Stimulated activated CD4-positive, alpha-beta T cell treated with anti-CD3 and anti-CD28 coated beads, Interleukin-2, amount 100 ng/mL, for 24 hours (primary cell): ENCODE measurements around the gene MAP4K4.
"Not testable (repeated sequence)": the region's sequence is repeated elsewhere in the genome, so short reads cannot be mapped to it uniquely, and the experiment has no call there.

ENCODE experiments used
- DNase-seq, 2 donors: peaks; one replicate each; pipeline ENCODE4 v3.0.0-alpha.2; 2020

Gene MAP4K4

GRCh38 chr2:101770726-101771125 is 73.2 kb downstream of the MAP4K4 start:
- DNase-seq: no peak

DNA sequence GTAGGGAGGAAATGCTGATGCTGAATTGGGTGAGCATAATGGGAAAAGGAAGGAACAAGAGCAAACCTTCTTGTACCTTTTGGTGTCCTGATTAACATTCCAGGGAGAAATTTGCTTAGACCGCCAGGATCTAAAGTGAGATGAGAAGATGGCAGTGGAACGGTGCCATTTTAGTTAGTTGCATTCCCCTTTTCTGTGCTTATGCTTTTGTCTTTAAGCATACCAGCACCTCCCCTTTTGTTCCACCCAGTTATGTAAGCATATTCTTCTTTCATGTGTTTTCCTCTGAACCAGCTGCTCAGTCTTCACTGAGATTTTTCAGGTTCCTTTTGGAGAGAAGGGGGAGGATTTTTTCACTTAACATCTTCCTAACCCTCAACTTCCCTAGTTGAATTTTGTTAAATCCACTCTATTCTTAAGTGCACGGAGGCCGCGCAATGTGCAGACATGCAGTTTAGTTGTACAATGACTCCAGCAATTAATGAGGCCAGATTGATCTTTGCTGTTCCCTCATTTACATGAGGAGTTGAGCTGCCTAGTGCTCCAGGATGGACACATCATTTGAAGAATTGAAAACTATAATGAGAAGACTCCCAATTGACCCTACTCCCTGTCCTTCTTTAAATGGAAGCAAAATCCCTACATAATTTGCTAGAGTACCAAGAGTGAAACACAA is 73.9 kb downstream of the MAP4K4 start:
- no peak for DNase-seq

DNA sequence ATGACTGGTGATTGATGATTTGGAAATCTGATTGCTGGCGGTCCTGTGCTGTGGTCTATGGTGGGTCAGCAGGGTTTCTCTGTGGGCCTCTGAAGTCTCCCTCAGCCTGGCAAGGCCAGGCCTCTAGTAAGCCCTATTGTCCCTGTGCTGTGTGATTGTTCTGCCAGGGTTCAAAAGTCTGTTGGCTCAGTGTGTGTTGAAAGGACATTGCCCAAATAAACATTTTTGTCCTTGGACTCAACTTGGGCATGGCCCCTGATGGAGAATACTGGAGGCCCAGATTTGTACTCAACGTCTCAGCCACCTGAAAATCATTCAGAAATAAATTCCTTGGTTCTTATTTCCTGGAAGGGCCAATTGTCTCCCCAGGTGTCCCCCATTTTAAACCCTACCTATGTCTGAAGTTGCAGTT is 74.4 kb downstream of the MAP4K4 start:
- DNase-seq: no peak

GRCh38 chr2:101773137-101773536 is 75.6 kb downstream of the MAP4K4 start:
- DNase-seq: no peak

DNA sequence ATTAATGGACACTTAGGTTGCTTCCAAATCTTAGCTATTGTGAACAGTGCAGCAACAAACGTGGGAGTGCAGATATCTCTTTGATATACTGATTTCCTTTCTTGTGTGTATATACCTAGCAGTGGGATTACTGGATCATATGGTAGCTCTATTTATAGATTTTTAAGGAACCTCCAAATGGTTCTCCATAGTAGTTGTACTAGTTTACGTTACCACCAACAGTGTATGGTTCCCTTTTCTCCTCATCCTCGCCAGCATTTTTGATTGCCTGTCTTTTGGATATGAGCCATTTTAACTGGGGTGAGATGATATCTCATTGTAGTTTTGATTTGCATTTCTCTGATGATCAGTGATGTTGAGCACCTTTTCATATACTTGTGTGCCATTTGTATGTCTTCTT is 76.5 kb downstream of the MAP4K4 start:
- not testable (repeated sequence) for DNase-seq

GRCh38 chr2:101775092-101775491 is 77.6 kb downstream of the MAP4K4 start:
- no peak for DNase-seq

- DNase-seq: no peak
These were observed 78.1 kb downstream of the MAP4K4 start for GRCh38 chr2:101775636-101776035.

GRCh38 chr2:101776172-101777043 is 78.9 kb downstream of the MAP4K4 start:
- DNase-seq: no peak

GRCh38 chr2:101777337-101777736 is 79.8 kb downstream of the MAP4K4 start:
- DNase-seq: no peak

DNA sequence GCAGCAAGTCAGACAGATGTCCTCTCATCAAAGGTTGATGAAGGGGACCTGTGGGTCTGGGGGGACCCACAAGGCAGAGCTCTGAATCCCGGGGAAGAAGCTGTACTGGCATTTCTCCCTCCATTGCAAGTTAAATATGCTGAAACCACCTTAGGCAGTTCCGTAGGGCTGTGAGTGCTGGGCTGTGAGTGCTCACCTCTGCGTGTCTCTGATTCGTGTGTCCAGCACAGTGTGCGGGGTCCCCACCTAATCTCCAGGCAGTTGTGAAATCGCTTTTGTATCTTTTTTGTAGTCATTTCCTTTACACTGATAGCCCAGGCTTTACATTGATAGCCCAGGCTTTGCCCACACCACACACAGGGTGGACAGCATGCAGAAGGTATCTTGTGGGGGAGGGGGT is 80.6 kb downstream of the MAP4K4 start:
- DNase-seq: no peak

GRCh38 chr2:101779190-101779589 is 81.7 kb downstream of the MAP4K4 start:
- DNase-seq: no peak

GRCh38 chr2:101779656-101780055 is 82.1 kb downstream of the MAP4K4 start:
- DNase-seq: no peak

- DNase-seq: no peak
These were observed 83.8 kb downstream of the MAP4K4 start for GRCh38 chr2:101781326-101781725.

GRCh38 chr2:101781791-101782426 is 84.4 kb downstream of the MAP4K4 start:
- no peak for DNase-seq

DNA sequence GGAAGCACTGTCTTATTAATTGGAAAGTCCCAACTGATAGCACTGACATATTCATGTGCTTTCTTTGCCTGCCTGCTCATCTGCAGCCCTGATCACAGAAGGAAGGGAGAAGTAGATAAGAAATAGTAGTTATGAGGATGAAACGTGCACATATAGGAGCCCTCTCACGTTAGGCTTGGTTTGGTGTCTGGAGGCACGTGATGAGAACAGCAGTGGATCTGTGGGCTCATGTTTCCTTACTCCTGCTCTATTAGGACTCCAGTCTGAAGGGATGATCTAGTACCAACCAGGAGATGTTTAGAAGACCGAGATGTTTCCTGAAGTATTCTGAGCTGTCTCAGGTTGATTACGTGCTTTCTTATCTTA is 84.9 kb downstream of the MAP4K4 start:
- DNase-seq: no peak

DNA sequence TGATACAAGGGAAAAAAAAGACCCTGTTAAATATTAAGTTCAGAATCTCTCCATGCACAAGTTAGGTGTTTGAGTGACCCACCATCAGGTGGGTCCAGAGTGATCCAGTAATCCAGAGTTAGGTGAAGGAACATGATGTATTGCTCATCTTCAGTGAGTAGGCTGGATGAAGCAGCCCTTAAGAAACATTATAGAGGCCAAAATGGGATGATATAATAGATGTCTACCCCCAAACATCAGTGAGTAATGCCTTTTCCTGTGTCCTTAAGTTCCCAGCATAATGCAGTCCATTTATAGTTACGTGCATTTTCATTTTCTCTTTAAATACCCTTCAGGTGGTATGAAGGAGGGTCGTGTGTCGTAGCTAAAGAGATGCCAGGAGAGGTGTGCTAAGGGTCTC is 89.6 kb downstream of the MAP4K4 start:
- no peak for DNase-seq

DNA sequence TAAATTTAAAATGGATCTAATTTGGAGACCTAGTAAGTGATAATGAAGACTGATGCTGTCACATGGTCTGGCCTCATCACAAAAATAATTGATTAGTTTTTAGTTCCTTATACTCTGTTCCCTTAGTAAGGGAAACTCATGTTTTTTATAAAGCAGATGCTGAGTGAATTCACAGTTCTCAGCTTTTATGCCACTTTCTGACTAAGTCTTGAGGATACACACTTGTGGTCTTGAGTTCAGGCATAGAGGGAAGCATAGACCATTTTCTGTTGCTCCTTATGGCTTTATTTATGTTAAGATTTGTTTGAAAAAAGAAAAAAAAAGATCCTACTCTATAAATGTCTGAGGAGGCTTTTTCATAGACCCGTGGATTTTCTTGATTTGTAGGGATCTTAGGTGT is 91.1 kb downstream of the MAP4K4 start:
- DNase-seq: no peak

DNA sequence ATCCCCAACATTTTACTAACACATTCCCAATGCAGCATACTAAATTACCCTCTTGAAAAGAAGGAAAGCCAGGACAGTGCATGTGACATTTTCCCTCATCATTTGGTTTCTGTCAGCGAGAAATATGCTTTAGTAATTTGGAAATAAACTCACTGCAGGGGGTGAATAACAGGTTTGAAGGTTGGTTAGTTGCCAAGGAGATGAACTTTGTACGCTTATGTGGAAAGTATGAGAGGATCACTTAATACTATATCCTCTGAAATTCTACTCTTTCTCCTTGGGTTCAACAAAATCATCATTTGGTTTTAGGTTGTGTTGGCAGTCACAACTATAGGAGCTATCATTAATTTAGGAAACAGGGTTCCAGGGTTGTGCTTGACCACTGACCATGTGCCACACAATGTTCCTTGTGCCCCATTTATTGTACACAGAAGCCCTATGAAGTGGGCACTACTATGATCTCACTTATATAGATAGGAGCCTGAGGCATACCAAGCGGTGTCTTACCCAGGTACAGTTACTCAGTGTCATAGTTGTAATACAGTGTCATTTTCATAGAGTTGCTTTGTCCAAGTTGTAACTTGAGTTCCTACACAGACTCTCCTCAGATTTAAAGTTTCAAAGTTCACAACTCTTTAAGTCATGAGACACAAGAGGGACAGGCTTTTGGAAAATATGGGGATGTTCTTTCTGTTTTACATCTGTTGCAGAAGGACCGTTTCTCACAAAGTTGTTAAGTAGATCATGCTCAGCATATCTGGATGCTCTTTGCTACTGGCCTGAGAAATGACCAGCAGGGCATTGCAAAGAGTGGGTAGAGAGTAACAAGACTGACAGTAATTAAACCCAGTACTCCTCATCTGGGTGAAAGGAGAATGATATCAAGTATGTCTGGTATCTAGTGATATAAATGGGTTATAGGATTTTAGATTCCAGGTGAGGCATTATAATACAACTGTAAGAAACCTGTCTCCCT is 91.8 kb downstream of the MAP4K4 start:
- no peak for DNase-seq

- DNase-seq: no peak
These were observed 92.9 kb downstream of the MAP4K4 start for GRCh38 chr2:101790416-101790815.

DNA sequence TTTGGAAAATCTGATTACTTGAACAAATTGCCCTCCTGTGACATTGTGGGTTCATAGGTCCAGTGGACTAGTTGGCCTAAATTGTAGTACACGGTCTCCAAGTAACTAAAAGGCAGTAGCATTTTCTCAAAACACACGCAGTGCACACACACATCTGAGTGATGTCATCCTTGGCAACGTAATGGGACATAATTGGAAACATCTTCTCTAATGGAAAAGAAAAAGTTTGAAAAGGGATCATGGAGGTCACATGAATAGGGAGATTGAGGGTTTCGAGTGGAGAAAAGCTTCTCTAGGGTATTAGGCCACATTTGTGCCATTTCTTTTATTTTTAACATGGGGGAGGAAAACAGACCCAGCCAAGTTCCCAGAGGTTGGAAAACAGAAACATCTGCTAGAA is 93.3 kb downstream of the MAP4K4 start:
- DNase-seq: no peak

DNA sequence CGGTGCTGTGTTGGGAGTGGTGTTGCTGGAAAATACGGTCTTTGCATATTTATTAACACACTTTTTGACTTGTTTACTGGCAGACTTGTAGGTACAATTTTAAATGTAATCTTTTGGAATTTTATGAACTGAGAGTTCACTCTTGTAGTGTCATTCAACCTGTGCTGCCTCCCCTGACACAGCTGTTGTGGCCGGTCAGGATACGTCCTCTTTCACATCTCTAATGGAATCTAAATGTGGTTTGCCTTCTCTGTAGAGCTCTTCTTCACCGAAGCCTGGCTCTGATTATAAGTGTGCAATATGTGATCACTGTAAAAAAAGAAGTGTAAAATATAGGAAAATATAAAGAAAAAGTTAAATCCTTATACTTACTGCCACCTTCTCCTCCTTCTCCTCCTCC is 94.7 kb downstream of the MAP4K4 start:
- DNase-seq: no peak

GRCh38 chr2:101793277-101793969 is 95.9 kb downstream of the MAP4K4 start:
- no peak for DNase-seq
